ENCODE results near the gene NUDT8.

GRCh38 chr11:67664213-67664585, 34.5 kb upstream of the NUDT8 start:
- no peak for TF ChIP-seq CTCF (IDR thresholded peaks at IDR 0.05)
- no peak for TF ChIP-seq POLR2A (IDR thresholded peaks at IDR 0.05)
